ENCODE data around the gene NID1. TPM values are rescaled to one million over a fixed set of nuclear protein-coding genes. Genes with fewer than 3 reads are reported as not detected.

Gene NID1
- polyA plus RNA-seq, 1 donor from 2014 or later: 0.04 TPM

- no peaks in the 10 kb centered on the region for H3F3A ChIP-seq (ENCODE audit: insufficient read depth, low read length, poor library complexity, severe bottlenecking)
Measured at GRCh38 chr1:236018885-236019453, 45.9 kb downstream of the NID1 start.

GRCh38 chr1:236016782-236017400, 48.0 kb downstream of the NID1 start:
- H3K9me2 ChIP-seq (ENCODE audit: insufficient read depth, low read length): no peaks in the 10 kb centered on the region
- H3K4me2 ChIP-seq (ENCODE audit: low read length): no peak overlapping the region
- H3F3A ChIP-seq (ENCODE audit: insufficient read depth, low read length, poor library complexity, severe bottlenecking): no peaks in the 10 kb centered on the region
- no peaks in the 10 kb centered on the region for H3K36me3 ChIP-seq (ENCODE audit: insufficient read depth, low read length)
- H3K79me2 ChIP-seq (replicated peaks; ENCODE audit: insufficient read depth, low read length): no peaks in the 10 kb centered on the region
- no peaks in the 10 kb centered on the region for H4K20me1 ChIP-seq (ENCODE audit: insufficient read depth)
- no peaks in the 10 kb centered on the region for H3K9me3 ChIP-seq (ENCODE audit: low read length)
- no peak overlapping the region for H2AFZ ChIP-seq (ENCODE audit: low read depth, low read length)
- H3K27me3 ChIP-seq (ENCODE audit: insufficient read depth, low read depth, low read length): no peaks in the 10 kb centered on the region
- no peak overlapping the region for H3K27ac ChIP-seq (ENCODE audit: low read length)
- no peak overlapping the region for H3K9ac ChIP-seq (ENCODE audit: low read length)
- H3K4me3 ChIP-seq (ENCODE audit: low read length): no peak overlapping the region
- TF ChIP-seq EP300 (conservative IDR thresholded peaks at IDR 0.05; ENCODE audit: poor library complexity, severe bottlenecking): no peak
- no peak for TF ChIP-seq TAF1 (IDR thresholded peaks at IDR 0.05; ENCODE audit: low read depth)
- TF ChIP-seq MXI1 (conservative IDR thresholded peaks at IDR 0.05; ENCODE audit: poor library complexity, severe bottlenecking): no peak
- TF ChIP-seq CTCF (IDR thresholded peaks at IDR 0.05; ENCODE audit: poor library complexity, severe bottlenecking): no peak
- no peak for TF ChIP-seq EZH2 (IDR thresholded peaks at IDR 0.05; ENCODE audit: borderline replicate concordance, insufficient read depth, low read length, poor library complexity, severe bottlenecking)
- TF ChIP-seq POLR2AphosphoS5 (IDR thresholded peaks at IDR 0.05): no peak

More at GRCh38 chr1:236018885-236019453, 45.9 kb downstream of the NID1 start:
- H3K36me3 ChIP-seq (ENCODE audit: insufficient read depth, low read length): no peaks in the 10 kb centered on the region
- H2AFZ ChIP-seq (ENCODE audit: low read depth, low read length): no peak overlapping the region
- no peaks in the 10 kb centered on the region for H4K20me1 ChIP-seq (ENCODE audit: insufficient read depth)
- TF ChIP-seq MXI1 (conservative IDR thresholded peaks at IDR 0.05; ENCODE audit: poor library complexity, severe bottlenecking) (no peak), POLR2AphosphoS5 (IDR thresholded peaks at IDR 0.05) (no peak), RAD21 (conservative IDR thresholded peaks at IDR 0.05) (no peak), REST (IDR thresholded peaks at IDR 0.05; ENCODE audit: borderline replicate concordance) (no peak), EZH2 (IDR thresholded peaks at IDR 0.05; ENCODE audit: borderline replicate concordance, insufficient read depth, low read length, poor library complexity, severe bottlenecking) (no peak), SMC3 (conservative IDR thresholded peaks at IDR 0.05; ENCODE audit: poor library complexity) (no peak), CTCF (IDR thresholded peaks at IDR 0.05; ENCODE audit: poor library complexity, severe bottlenecking) (no peak), EP300 (conservative IDR thresholded peaks at IDR 0.05; ENCODE audit: poor library complexity, severe bottlenecking) (no peak), TAF1 (IDR thresholded peaks at IDR 0.05; ENCODE audit: low read depth) (no peak)
- no peaks in the 10 kb centered on the region for H3K9me2 ChIP-seq (ENCODE audit: insufficient read depth, low read length)
- H3K9ac ChIP-seq (ENCODE audit: low read length): no peak overlapping the region
- H3K27me3 ChIP-seq (ENCODE audit: insufficient read depth, low read depth, low read length): no peaks in the 10 kb centered on the region
- no peak overlapping the region for H3K4me3 ChIP-seq (ENCODE audit: low read length)
- no peaks in the 10 kb centered on the region for H3K9me3 ChIP-seq (ENCODE audit: low read length)
- no peak overlapping the region for H3K27ac ChIP-seq (ENCODE audit: low read length)
- H3K4me2 ChIP-seq (ENCODE audit: low read length): no peak overlapping the region
- no peaks in the 10 kb centered on the region for H3K79me2 ChIP-seq (replicated peaks; ENCODE audit: insufficient read depth, low read length)
